Fibroblast of the aortic adventitia (primary cell): ENCODE data around the gene TBCC. TPM values are rescaled to one million over a fixed set of nuclear protein-coding genes. Genes with fewer than 3 reads are reported as not detected.
A peak's percentile ranks its signal among the peaks of the same experiment; 100 is the strongest.

Source experiments
- DNase-seq: peaks from one replicate; pipeline ENCODE4 v3.0.0-alpha.2; 2010; ENCODE audit warnings: low read depth
- H3K4me3 ChIP-seq: 2 replicates; pipeline ENCODE4 v1.5.1; 2011; ENCODE audit warnings: low read depth, mild to moderate bottlenecking, control low read depth, low read length, moderate library complexity
- CTCF ChIP-seq: IDR thresholded peaks from 2 replicates; pipeline ENCODE4 v1.5.1; 2011; ENCODE audit warnings: mild to moderate bottlenecking, low read length, control low read depth, inconsistent platforms; ENCODE audit not compliant: insufficient read depth
- total RNA-seq: library from RNA; depleted of rRNA; stranded (reverse); fragments of >200 nt; gene quantifications from 2 replicates; pipeline ENCODE4 v1.2.3, GENCODE V29; 2012; ENCODE audit warnings: low replicate concordance

The TBCC gene
- total RNA-seq, 1 donor, result 31.1 TPM

GRCh38 chr6:42748203-42748898 is 2.4 kb upstream of the TBCC start:
- DNase-seq, result peak; percentile 44
- TF ChIP-seq CTCF, result no peak
- peak overlapping the region; percentile 10 for H3K4me3 ChIP-seq

GRCh38 chr6:42746463-42747391 is 824 bp upstream of the TBCC start:
- H3K4me3 ChIP-seq, result peak overlapping the region; percentile 85
- TF ChIP-seq CTCF, result no peak

GRCh38 chr6:42745083-42745639 is 742 bp downstream of the TBCC start:
- TF ChIP-seq CTCF, result no peak
- H3K4me3 ChIP-seq, result peak overlapping the region; percentile 97
- peak; percentile 20 for DNase-seq

More at GRCh38 chr6:42746463-42747391, 824 bp upstream of the TBCC start:
- DNase-seq, result peak; percentile 92

GRCh38 chr6:42744351-42744893 is 1.5 kb downstream of the TBCC start:
- H3K4me3 ChIP-seq, result peak overlapping the region; percentile 97
- no peak for DNase-seq
- TF ChIP-seq CTCF, result no peak

GRCh38 chr6:42742116-42742894 is 3.6 kb downstream of the TBCC start:
- no peak for TF ChIP-seq CTCF
- peak; percentile 84 for DNase-seq
- no peak overlapping the region for H3K4me3 ChIP-seq

- no peak overlapping the region for H3K4me3 ChIP-seq
- no peak for TF ChIP-seq CTCF
- DNase-seq, result peak; percentile 77
These were observed 5.2 kb downstream of the TBCC start for GRCh38 chr6:42740725-42741124.
